Kidney capillary endothelial cell (primary cell): ENCODE data around the gene HSPBP1.

Source experiments
- DNase-seq: peaks from one replicate; pipeline ENCODE4 v3.0.0-alpha.2; 2018; ENCODE audit warnings: low spot score

HSPBP1 gene

DNA sequence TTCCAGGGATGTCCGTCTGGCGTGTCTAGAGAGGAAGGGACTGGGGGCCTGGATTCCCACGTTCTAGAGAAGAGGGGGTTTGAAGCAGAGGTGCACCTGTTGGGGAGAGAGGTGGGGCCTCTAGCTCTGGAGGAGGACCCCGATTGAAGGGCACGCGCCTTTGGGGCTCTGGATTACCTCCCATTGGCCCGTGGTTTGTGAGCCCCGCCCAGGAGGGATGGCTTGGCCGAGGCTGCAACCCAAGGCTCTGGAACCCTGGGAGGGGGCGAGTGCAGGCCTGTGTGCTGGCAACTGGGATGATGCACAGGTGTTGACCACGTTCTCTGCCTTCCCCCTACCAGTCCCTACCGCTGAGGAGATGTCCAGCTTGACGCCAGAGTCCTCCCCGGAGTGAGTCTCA, 25.1 kb upstream of the HSPBP1 start:
- no peak for DNase-seq

DNA sequence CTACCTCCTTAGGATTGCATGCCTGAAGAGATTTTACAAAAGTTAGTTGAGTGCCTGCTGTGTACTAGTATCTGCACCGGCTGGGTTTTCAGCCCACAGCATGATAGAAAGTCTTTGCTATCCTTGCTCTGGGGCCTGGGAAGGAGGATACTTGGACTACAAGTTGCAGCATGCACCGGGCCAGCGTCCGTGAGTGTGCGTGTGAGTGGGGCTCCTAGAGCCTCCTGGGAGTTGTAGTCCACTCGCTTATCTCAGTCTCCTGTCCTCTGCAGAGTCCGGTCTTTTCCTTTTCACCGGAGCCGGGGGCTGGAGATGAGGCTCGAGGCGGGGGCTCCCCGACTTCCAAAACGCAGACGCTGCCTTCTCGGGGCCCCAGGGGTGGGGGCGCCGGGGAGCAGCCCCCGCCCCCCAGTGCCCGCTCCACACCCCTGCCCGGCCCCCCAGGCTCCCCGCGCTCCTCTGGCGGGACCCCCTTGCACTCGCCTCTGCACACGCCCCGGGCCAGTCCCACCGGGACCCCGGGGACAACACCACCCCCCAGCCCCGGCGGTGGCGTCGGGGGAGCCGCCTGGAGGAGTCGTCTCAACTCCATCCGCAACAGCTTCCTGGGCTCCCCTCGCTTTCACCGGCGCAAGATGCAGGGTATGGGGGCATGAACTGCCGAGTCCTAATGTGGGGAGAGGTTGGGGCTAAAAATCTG, 24.5 kb upstream of the HSPBP1 start:
- no peak for DNase-seq

DNA sequence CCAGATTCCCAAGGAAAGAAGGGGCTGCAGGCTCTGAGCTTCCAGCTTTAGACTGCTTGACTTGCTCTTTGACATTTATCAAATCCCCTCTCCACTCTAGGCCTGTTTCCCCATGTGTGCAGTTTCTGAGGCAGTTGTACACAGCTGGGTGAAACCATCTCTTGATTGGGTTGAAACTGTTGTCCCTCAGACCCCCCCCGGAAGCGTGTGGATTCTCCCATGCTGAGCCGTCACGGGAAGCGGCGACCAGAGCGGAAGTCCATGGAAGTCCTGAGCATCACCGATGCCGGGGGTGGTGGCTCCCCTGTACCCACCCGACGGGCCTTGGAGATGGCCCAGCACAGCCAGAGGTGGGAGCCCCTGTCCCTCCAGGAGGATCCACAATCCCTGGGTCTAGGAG, 23.6 kb upstream of the HSPBP1 start:
- no peak for DNase-seq

DNA sequence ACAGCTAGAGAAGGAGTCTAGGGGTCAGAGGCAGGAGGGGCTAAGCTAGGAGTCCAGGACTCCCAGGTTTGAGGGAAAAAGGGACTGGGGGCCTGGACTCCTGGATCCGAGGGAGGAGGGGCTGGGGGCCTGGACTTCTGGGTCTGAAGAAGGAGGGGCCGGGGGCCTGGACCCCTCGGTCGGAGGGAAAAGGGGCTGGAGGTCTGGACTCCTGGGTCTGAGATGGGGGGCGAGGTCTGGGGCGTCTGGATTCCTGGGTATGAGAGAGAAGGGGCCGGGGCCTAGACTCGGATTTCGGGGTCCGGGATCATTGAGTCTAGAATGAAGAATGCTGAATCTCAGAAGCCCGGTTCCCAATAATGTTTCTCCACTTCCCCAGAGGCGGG, 22.4 kb upstream of the HSPBP1 start:
- no peak for DNase-seq

DNA sequence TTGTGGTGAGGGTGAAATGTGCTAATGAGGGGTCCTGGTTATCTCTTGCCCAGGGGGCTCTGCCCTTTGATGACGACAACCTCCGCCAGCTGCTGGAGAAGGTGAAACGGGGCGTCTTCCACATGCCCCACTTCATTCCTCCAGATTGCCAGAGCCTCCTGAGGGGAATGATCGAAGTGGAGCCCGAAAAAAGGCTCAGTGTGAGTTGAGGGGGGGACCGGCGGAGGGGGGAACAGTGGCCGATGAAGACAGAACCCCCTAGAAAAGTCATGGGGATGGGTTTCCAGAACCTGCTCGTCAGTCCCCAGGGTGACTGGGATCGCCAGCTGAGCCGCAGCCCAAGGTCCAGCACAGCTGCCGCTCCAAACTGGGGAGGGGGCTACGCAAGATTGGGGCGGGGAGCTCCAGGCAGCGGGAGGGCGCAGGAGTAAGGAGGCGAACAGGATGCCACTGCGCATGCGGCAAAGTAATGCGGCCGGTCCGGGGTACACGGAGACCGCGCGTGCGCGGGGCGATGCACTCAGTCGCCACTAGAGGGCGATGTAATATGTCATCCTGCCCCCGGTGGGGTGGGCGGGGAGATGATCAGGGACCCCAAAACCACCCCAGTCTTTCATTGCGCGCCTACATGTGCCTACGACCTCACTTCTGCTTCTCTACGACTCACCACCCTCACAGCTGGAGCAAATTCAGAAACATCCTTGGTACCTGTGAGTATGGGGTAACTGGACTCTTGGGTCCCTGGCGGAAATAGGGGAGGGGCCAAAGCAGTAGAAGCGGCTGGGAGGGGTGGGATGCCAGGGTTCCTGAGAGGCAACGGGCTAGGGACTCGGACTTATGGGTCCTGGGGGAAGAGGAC, 21.8 kb upstream of the HSPBP1 start:
- peak; percentile 78 for DNase-seq

DNA sequence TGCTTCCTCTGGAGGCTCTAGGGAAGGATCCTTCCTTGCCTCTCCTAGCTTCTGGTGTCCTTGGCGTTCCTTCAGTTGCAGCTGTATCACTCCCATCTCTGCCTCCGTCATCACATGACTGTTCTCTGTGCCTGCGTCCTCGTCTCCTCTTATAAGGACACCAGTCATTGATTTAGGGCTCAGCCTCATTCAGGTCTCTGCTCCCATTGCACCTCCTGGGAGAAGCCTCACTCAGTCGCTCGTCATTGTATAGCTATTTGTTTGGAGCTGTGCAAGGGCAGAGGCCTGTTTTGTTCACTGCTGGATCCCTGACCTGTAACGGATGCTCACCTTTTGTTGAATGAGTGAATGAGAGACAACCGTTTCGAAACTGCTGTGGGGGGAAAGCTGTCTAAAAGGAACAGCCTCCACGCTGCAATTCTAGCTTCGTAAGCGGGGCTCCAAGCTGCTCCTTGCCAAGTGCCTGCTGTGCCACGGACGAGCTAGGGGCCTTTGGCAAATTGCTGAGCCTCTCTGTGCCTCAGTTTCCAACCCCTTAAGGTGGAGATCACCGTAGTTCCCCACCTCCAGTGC, 21.1 kb upstream of the HSPBP1 start:
- DNase-seq: no peak

DNA sequence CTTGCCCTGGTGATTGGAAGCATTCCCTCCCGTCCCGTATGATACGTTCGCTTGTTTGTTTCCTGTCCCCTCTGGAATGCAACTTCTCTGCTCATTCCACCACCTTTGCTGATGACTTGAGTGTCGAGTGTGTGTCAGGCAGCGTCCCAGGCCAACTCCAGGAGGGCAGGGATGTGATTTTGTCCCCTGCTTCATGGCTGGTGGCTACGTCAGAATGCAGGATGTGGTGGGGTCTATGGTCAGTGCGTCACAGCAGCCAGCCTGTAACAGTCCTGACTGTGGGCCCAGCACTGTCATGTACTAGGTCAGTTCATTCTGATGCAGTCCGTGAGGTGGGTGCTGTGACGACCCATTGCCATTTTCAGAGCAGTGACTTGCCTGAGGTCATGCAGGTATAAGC, 20.1 kb upstream of the HSPBP1 start:
- no peak for DNase-seq

DNA sequence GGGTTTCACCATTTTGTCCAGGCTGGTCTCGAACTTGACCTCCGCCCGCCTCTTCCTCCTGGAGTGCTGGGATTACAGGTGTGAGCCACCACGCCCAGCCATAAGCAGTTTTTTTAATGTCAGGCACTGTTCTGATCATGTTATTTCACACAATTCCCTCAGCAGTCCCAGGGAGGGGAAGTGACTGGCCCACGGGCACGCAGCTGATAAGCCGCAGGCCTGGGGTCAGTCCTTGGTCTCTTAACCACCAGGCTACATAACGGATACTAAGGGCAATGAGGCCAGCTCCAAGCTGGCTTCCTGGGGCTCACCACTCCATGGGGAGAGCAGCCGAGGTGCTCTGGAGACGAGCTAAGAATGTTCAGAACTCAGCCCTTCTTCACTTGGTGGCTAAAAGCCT, 17.4 kb upstream of the HSPBP1 start:
- no peak for DNase-seq

DNA sequence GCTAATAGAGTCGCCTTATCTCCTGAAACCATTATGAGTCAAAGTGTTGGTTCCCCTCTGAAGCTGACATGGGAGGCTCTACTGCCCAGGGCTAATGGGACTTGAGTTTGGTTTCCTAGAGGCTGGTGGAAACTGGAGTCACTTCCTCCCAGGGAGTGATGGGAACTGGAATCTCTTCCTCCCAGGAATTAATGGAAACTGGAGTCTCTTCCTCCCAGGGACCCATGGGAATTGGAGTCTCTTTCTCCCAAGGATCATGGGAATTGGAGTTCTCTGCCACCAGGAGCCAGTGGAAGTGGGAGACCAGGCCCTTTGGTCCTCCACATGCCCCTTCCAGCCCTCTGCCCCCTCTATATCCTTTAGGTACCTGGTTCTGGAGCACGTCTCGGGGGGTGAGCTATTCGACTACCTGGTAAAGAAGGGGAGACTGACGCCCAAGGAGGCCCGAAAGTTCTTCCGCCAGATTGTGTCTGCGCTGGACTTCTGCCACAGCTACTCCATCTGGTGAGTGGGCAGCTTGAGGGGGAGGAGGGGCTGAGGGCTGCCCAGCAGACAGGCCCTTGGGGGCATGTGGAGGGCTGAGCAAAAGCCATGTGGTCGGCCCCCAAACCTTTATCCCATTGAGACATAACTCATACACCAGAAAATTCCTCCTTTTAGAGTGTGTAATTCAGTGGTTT, 9.3 kb upstream of the HSPBP1 start:
- DNase-seq: peak; percentile 56

DNA sequence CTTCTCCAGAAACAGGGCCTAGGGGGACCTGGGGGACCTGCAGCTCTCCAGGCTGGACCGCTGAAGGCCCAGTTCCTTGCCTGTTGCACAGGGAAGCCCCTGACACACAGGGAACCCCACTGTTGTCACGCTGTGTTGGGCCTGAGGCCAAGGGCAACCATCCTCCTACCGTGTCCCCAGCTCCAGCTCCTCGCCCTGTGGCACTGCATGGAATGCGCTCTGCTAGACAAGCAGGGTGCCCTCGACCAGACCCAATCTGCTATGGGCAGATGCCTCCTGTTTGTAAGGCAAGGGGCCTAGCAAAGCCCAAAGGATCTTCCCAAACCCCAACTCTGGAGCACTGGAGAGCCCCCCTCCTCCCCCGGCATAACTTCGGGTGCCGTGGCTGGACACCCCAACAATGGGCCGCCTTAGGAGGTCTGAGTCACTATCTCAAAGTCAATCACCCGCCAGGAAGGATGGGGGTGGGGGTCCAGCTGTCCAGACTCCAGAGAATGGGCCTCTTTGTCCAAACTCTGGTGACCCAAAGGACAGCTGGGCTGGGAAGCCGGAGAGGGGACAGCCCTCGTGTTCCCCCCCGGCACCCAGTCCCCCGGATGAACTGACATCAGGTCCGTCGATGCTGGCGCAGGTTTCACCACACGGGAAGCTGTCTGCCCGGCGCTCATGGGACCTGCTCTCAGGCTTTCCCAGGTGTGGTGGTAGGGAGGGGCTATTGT, 7.6 kb upstream of the HSPBP1 start:
- no peak for DNase-seq

DNA sequence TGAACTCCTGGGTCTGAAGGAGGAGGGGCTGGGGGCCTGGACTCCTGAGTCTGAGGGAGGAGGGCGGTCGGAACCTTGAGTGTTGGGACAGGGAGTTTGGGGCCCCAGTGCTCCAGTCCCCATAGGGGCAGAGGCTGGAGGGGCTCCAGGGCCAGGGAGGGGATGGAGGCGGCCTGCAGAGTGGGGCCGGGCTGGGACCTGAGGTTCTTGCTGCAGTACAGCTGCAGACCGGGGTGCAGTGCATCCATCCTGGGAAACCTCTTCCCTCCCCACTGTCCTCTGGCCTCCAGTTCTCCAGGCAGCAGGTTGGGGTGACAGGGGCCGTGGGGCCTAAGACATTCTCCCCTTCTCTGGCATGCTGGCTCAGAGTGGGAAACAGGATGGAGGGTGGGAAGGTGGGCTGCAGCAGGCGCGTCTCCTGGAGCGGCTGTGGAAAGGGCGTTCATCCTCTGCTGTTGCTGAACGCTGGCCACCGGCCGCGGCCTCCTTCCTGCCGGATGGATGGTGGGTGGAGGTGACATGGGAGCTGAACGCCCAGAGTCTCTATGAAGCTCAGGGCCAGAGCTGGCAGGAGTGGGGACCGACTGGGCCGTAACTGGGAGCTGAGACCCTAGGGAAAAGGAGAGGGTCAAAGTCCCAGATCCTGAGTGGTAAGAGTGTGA, 5.5 kb upstream of the HSPBP1 start:
- no peak for DNase-seq

DNA sequence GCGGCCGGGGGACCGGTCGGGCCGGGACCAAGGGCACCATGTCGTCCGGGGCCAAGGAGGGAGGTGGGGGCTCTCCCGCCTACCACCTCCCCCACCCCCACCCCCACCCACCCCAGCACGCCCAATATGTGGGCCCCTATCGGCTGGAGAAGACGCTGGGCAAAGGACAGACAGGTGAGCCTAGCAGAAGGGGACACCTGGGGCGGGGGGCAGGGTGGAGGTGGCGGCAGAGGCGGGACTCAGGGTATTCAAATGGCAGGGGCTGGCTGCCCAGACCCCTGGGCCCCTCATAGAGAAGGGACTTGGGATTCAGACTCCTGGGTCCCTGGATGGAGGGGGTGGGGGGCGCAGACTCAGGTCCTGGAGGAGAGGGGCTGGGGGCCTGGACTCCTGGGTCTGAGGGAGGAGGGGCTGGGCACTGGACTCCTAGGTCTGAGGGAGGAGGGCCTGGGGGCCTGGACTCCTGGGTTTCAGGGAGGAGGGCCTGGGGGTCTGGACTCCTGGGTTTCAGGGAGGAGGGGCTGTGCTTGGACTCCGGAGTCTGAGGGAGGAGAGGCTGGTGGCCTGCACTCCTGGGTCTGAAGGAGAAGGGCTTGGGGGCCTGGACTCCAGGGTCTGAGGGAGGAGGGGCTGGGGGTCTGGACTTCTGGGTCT, 4.6 kb upstream of the HSPBP1 start:
- DNase-seq: no peak

DNA sequence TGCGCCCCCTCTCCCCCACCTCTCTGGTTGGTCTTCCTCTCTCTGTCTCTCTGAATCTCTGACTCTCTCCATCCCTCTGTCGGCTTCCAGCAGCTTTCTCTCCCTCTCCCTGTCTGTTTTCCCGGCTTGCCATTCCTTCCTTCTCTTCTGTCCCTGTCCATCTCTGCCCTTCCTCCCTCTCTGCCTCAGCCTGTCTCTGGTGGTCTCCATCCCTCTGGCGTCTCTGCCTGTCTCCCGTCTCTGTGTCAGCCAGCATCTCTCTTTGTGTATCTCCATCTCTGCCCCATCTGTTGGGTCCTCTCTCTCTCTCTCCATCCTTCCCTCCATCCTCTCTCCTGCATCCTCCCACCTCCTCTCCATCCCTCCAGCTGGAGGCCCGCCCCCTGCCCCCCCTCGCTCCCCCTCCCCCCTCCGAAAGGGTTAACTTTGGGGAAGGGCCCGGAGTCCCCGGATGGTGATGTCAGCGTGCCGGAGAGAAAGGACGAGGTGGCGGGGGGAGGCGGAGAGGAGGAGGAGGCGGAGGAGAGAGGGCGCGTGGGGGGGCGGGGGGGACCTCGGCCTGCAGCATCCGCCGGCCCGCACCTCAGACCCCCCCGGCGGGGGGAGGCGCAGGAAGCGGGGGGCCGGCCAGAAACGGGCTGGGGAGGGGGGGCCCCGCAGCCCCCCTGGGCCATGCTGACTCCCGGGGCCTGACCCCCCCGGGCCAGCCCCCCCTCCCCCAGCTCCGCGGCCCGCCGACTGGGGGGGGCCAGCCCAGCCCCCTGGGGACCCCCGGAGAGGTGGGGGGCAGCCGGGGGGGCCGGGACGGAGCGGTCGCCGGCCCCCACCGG, 3.9 kb upstream of the HSPBP1 start, which contains the start of gene BRSK1:
TSS of gene BRSK1 (plus strand) at position 450 of the 830 bp plus-strand sequence. CDS start 446 bp downstream, outside the sequence.
- no peak for DNase-seq

DNA sequence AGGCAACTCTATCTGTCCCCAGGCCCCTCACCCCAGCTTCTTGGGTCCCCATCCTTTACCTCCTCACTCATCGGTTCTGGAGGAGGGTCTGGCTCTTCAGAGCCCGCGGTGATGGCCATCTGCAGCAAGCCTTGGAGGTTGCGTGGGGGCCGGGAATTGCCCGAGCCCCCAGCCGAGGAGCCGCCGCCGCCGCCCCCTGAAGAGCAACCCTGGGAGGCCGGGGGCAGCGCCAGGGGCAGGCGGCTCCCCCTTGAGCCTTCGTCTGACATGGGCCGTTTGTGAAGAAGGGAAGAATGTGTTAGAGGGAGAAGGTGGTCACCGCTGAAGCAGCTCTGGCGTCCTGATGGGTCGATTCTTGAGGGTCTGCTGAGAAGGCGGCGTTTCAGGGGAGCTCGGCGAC, 570 bp downstream of the HSPBP1 start:
- DNase-seq: no peak

DNA sequence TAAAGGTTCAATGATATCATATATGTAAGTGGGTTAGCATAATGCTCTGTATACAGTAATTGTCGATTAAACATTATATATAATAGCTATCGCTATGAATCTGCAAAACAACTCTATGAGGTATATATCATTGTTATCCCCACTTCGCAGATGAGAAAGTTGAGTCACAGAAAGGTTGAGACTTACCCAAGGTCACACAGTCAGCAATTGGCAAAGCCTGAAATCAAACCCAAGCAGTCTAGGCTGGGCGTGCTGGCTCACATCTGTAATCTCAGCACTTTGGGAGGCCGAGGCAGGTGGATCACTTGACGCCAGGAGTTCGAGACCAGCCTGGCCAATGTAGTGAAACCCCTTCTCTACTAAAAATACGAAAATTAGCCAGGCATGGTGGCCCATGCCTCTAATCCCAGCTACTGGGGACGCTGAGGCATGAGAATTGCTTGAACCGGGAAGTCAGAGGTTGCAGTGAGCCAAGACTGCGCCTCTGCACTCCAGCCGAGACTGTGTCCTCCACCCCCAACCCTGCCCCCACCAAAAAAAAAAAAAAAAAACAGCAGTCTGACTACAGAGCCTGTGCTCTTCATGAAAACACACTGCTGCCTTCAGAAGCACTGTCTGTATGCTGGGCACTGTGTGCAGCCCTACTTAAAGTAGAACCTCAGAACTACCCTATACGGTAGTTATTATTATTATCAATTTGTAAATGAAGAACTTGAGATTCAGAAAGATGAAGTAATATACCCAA, 1.3 kb downstream of the HSPBP1 start:
- DNase-seq: no peak

DNA sequence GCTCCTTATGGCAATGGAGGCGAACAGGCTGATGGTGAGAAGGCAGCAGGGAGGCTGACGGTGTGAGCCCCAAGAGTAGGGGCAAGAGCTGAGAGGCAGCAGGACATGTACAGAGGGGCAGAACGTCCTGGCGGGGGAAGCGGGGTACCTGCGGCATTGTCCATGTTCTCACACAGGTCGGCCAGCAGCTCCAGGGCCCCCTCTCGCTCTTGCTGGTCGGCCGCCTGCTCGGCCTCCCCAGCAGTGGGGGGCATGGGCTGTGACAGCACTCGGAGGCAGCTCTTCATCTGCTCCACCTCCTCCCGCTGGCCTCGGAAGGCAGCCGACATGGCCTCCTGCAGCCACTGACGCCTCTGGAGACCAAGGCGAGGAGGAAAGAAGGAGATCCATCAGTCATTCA, 2.4 kb downstream of the HSPBP1 start:
- no peak for DNase-seq

DNA sequence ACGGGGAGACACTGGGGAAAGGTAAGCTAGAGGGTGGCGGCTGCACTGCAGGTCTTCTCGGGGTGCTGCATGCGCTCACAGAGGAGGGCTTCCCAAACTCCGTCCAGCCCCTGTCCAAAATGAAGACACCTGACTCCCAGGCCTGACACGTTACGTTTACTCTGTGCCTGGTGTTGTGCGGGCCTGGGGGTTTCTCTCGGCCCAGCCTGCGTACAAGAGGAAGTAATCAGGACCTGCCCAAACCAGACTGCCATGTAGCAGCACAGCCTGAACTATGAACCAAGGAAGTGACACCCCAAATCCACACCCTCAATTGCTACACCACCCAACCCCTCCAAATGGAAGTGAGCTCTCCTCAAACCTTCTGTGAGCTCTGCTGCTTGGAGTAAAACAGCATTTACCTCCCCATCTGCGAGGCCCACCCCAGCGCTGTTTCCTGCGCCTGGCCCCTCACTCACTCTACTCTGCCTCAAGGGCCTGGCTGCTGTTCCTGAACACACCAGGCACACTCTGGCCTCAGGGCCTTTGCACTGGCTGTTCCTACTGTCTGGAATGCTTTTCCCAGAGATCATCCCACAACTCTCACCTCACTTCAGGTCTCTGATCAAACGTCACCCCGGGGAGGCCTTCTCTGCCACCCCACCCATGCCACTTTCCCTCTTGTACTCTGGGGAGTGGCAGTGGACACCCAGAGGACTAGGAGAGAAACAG, 3.0 kb downstream of the HSPBP1 start:
- no peak for DNase-seq
